T-cell (primary cell): ENCODE results near the gene APPL1. TPM values are rescaled to one million over a fixed set of nuclear protein-coding genes. Genes with fewer than 3 reads are reported as not detected.

Experiments used
- ATAC-seq, 4 experiments: fragments of 200-7000 bp in 3 of 4; fragments of 150-1000 bp in 1 of 4; cut with Tn5 transposase; replicated peaks in 1 of 4; 1 replicate in 3 of 4; 2 replicates in 1 of 4; pipeline ENCODE4 v1.10.0; 2021; ENCODE audit warnings: moderate library complexity in 3 of 4, mild to moderate bottlenecking in 2 of 4, moderate number of reproducible peaks in 1 of 4
- CTCF ChIA-PET, 2 donors: fragments of 300-600 bp; sonication (Branson Sonifier 250); formaldehyde crosslinking; loops; one replicate each; lab custom pipeline; 2022; ENCODE audit warnings: antibody characterized with exemption in 2 of 2; lab: Charles Lee
- POLR2A ChIA-PET, 2 donors: fragments of 300-600 bp; sonication (Branson Sonifier 250); formaldehyde crosslinking; loops; one replicate each; lab custom pipeline; 2022; ENCODE audit warnings: antibody characterized with exemption in 2 of 2; lab: Charles Lee
- DNase-seq, 35 experiments: peaks; one replicate each; pipeline versions ENCODE4 v3.0.0 to v3.0.0-alpha.2; 2013 to 2023
- H3K27ac ChIP-seq: one replicate; pipeline ENCODE4 v1.5.1; 2013; ENCODE audit warnings: low read length
- H3K27me3 ChIP-seq, 2 experiments: replicated peaks in 1 of 2; 1 replicate in 1 of 2; 2 replicates in 1 of 2; pipeline versions ENCODE4 v1.6.1 to v1.7.0; 2013; ENCODE audit warnings: low read length in 1 of 2, mixed read lengths in 1 of 2; ENCODE audit not compliant: control insufficient read depth in 2 of 2, insufficient read depth in 2 of 2; ENCODE audit errors: extremely low read depth in 1 of 2
- H3K36me3 ChIP-seq, 2 donors: 1 replicate in 1 of 2; 2 replicates in 1 of 2; pipeline versions ENCODE4 v1.6.1 to v1.7.0; 2013; ENCODE audit warnings: low read length in 1 of 2; ENCODE audit not compliant: control insufficient read depth in 2 of 2, insufficient read depth in 1 of 2; ENCODE audit errors: extremely low read depth in 1 of 2
- H3K4me1 ChIP-seq, 2 experiments: 1 replicate in 1 of 2; 2 replicates in 1 of 2; pipeline versions ENCODE4 v1.6.1 to v1.7.0; 2013; ENCODE audit warnings: low read length in 2 of 2, mixed read lengths in 1 of 2; ENCODE audit not compliant: insufficient read depth in 2 of 2, control insufficient read depth in 1 of 2; ENCODE audit errors: extremely low read depth in 1 of 2
- H3K4me3 ChIP-seq, 2 donors: 1 replicate in 1 of 2; 2 replicates in 1 of 2; pipeline versions ENCODE4 v1.5.1 to v1.7.0; 2013; ENCODE audit warnings: mild to moderate bottlenecking in 2 of 2, low read length in 1 of 2, moderate library complexity in 1 of 2; ENCODE audit not compliant: control insufficient read depth in 1 of 2; ENCODE audit errors: extremely low read depth in 1 of 2
- H3K9me3 ChIP-seq: 2 replicates; pipeline ENCODE4 v1.7.0; 2013
- H3K27ac Mint-ChIP-seq, 2 donors: one replicate each; pipeline ENCODE4 v1.8.0; 2020 to 2021; ENCODE audit warnings: mild to moderate bottlenecking in 2 of 2, mixed read lengths in 2 of 2
- H3K27me3 Mint-ChIP-seq, 2 donors: one replicate each; pipeline ENCODE4 v1.8.0; 2021 to 2022; ENCODE audit warnings: mixed read lengths in 2 of 2
- H3K36me3 Mint-ChIP-seq: one replicate; pipeline ENCODE4 v1.8.0; 2021; ENCODE audit warnings: mixed read lengths
- H3K4me1 Mint-ChIP-seq, 3 donors: one replicate each; pipeline ENCODE4 v1.8.0; 2020 to 2022; ENCODE audit warnings: mixed read lengths in 3 of 3, mild to moderate bottlenecking in 1 of 3
- H3K4me3 Mint-ChIP-seq, 3 donors: one replicate each; pipeline ENCODE4 v1.8.0; 2020 to 2022; ENCODE audit warnings: mild to moderate bottlenecking in 3 of 3, mixed read lengths in 3 of 3, moderate library complexity in 3 of 3
- H3K9me3 Mint-ChIP-seq, 3 donors: one replicate each; pipeline ENCODE4 v1.8.0; 2020 to 2022; ENCODE audit warnings: mixed read lengths in 3 of 3
- WGBS: methylation state at CpG from one replicate; pipeline ENCODE4 v1.1.5; 2013; ENCODE audit warnings: missing lambda C conversion rate; ENCODE audit not compliant: insufficient coverage; 5-methylcytosine and 5-hydroxymethylcytosine counted together
- total RNA-seq, 35 experiments: library from RNA in 6 of 35; stranded (reverse) in 6 of 35; fragments of 120-200 nt in 1 of 35; gene quantifications; one replicate each; pipeline versions ENCODE4 v1.2.1 to v1.2.4 and lab custom pipeline; 2013 to 2026

APPL1 gene
- total RNA-seq, 5 donors from 2014 or later (not counting 1 experiment from before 2014, with no cell fraction given) = 23.4 to 30.9 (median 26.8) TPM

DNA sequence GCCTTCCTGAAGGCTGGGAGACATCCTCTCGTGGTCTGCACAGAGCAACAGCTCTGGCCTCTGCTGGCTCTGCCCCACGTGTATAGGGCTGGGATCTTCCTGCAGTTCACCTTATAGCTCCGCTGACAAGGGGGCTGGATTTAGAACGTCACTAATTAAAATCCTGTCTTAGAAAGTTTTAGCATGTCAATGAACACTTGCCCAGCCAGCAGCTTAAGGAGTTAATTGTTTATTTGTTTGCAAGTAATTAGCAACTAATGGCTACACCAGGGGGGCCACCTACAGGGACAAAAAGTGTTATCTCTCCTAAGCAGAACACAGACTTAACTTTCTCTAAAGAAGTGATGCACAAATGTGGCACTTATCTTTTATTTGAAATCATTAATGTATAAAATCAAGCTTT, 27.6 kb upstream of the APPL1 start, which contains the start of gene HESX1:
HESX1 (minus strand) TSS at position 84 of the 403 bp plus-strand sequence; CDS start at position 24, 60 bp downstream.
- H3K27me3 ChIP-seq = peaks cover 0 to 4% of the 10 kb centered on the region in 2 experiments
- ChIA-PET POLR2A (interaction anchor here (0.6 kb wide), 2 partner anchors 459 to 519 kb away, joined by 6 to 10 read pairs; no protein-coding TSS in a partner anchor), CTCF (interaction anchor here in 1 of 2 donors (1.7 kb wide), 1 partner anchor 30 kb away, joined by 3 read pairs; no protein-coding TSS in a partner anchor)
- WGBS = 63% methylated on average over 3 of the region's 4 CpGs
- DNase-seq (no peak), ATAC-seq (no peak)
- no peaks in the 10 kb centered on the region for H3K36me3 ChIP-seq
- H3K9me3 ChIP-seq = no peaks in the 10 kb centered on the region
- Mint-ChIP-seq H3K36me3 (no peaks in the 10 kb centered on the region), H3K4me3 (no peak within 1 kb of the TSS), H3K27me3 (peaks cover 8 to 11% of the 10 kb centered on the region in 2 donors), H3K9me3 (no peaks in the 10 kb centered on the region), H3K4me1 (peaks cover 0 to 4% (median 0%) of the 10 kb centered on the region in 3 donors), H3K27ac (no peak within 1 kb of the TSS)
- H3K27ac ChIP-seq = no peak within 1 kb of the TSS
- H3K4me1 ChIP-seq = no peaks in the 10 kb centered on the region
- no peak within 1 kb of the TSS for H3K4me3 ChIP-seq

DNA sequence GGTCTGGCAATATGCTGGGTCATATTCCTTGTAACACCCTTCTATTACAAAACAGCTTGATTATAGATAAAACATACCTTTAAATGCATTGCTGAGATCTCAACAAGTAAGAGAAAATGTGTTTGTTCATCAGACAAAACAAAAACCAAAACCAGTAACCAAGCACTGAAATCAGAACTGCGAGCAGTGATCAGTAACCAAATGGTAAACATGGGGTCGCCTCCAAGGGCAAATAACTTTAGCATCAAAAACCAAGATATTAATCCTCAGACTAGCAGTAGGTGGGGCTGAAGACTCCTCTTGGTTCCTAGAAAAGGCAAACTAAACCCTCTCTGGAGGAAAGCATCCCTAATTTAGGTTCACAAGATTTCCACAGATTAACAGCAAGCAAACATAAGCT, 21.1 kb upstream of the APPL1 start:
- Mint-ChIP-seq H3K36me3 (no peaks in the 10 kb centered on the region), H3K27ac (no peak overlapping the region), H3K27me3 (no peaks in the 10 kb centered on the region), H3K9me3 (no peaks in the 10 kb centered on the region), H3K4me3 (no peak overlapping the region), H3K4me1 (no peaks in the 10 kb centered on the region)
- Histone ChIP-seq H3K4me3 (no peak overlapping the region), H3K9me3 (no peaks in the 10 kb centered on the region), H3K27ac (no peak overlapping the region), H3K27me3 (no peaks in the 10 kb centered on the region), H3K4me1 (no peaks in the 10 kb centered on the region), H3K36me3 (no peaks in the 10 kb centered on the region)
- ChIA-PET CTCF (no interaction called here), POLR2A (no interaction called here)
- DNase-seq (no peak), ATAC-seq (no peak)
- no CpG with 5 or more reads among the region's 2 CpGs for WGBS

DNA sequence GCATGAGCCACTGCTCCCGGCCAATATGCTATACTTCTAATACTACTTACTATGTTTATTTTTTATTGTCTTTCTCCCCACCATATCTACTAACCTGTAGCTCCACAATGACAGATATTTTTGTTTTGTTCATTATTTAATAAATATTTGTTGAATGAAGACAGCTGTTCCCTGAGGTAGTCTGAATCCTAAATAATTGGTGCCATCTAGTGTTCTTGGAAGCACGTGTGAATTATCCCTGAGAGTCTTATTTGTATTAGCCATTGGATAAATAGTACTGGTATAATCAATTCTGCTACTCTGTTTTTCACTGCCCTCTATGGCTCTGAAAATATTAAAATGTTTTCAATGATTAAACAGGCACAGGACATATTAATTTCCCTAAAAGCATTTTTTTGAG, 5.6 kb upstream of the APPL1 start:
- Mint-ChIP-seq H3K4me1 (peaks cover 3 to 6% (median 3%) of the 10 kb centered on the region in 3 donors), H3K36me3 (no peaks in the 10 kb centered on the region), H3K9me3 (no peaks in the 10 kb centered on the region), H3K27ac (no peak overlapping the region), H3K27me3 (no peaks in the 10 kb centered on the region), H3K4me3 (no peak overlapping the region)
- peaks cover under 1 to 1% of the 10 kb centered on the region in 2 experiments for H3K4me1 ChIP-seq
- no peaks in the 10 kb centered on the region for H3K36me3 ChIP-seq
- WGBS = no CpG with 5 or more reads among the region's 2 CpGs
- H3K27ac ChIP-seq = no peak overlapping the region
- no peaks in the 10 kb centered on the region for H3K27me3 ChIP-seq
- ATAC-seq (no peak), DNase-seq (no peak)
- POLR2A ChIA-PET = no interaction called here
- H3K4me3 ChIP-seq = no peak overlapping the region
- H3K9me3 ChIP-seq = no peaks in the 10 kb centered on the region
- CTCF ChIA-PET = no interaction called here

DNA sequence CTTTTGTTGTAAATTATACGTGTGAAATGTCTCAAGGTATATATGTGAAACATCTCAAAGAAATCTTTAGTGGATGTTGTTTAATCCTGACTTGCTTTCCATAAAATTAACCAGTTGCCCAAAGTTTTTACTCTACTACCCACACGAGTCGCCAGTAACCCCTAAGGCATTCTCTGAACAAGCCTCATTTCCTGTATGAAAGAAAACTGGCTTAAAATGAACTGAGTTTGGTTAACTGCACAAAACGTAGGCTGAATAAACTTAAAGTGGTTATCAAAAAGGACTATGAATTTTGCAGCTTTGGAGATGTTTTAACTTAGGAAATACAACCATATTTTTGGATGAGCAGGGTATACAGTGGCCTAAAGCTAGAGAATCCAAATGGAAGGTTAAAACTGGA, 2.7 kb upstream of the APPL1 start:
- ATAC-seq (no peak), DNase-seq (no peak)
- Histone ChIP-seq H3K36me3 (no peaks in the 10 kb centered on the region), H3K27me3 (no peaks in the 10 kb centered on the region), H3K27ac (no peak overlapping the region), H3K9me3 (no peaks in the 10 kb centered on the region), H3K4me3 (no peak overlapping the region), H3K4me1 (peaks cover 11 to 16% of the 10 kb centered on the region in 2 experiments)
- ChIA-PET CTCF (no interaction called here), POLR2A (no interaction called here)
- Mint-ChIP-seq H3K36me3 (no peaks in the 10 kb centered on the region), H3K4me1 (peaks cover 19 to 25% (median 22%) of the 10 kb centered on the region in 3 donors), H3K27ac (no peak overlapping the region), H3K9me3 (no peaks in the 10 kb centered on the region), H3K4me3 (no peak overlapping the region), H3K27me3 (no peaks in the 10 kb centered on the region)
- WGBS = no CpG with 5 or more reads among the region's 4 CpGs

DNA sequence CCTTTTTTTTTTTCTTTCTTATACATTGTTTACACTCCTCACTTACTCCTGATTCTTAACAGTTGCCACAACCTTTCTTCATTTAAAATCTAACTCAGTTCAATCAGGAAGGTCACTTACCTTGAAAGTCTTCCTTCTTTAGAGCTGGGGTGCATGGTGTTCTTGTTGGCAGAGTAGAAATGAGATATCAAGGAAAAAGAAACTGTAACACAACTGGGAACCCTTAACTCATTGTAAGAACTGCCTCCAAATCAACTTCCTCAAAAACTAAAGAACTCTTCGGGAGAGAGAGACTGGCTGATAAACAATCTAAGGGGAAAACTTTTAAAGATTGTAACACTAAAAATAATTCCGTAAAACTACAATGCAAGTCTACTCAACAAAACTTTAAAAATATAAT, 1.4 kb upstream of the APPL1 start:
- Histone ChIP-seq H3K9me3 (no peaks in the 10 kb centered on the region), H3K4me3 (no peak overlapping the region), H3K27ac (no peak overlapping the region), H3K4me1 (peaks cover 11 to 16% of the 10 kb centered on the region in 2 experiments), H3K36me3 (no peaks in the 10 kb centered on the region), H3K27me3 (no peaks in the 10 kb centered on the region)
- CTCF ChIA-PET = interaction anchor here (0.7 kb wide), 2 partner anchors 355 to 602 kb away, joined by 4 to 9 read pairs; no protein-coding TSS in a partner anchor
- POLR2A ChIA-PET = no interaction called here
- H3K4me3 Mint-ChIP-seq = peak overlapping the region in 2 of 3 donors; percentile 21 to 91
- no CpG with 5 or more reads among the region's 2 CpGs for WGBS
- H3K4me1 Mint-ChIP-seq = peaks cover 22 to 32% (median 25%) of the 10 kb centered on the region in 3 donors
- H3K27me3 Mint-ChIP-seq = no peaks in the 10 kb centered on the region
- H3K9me3 Mint-ChIP-seq = no peaks in the 10 kb centered on the region
- ATAC-seq (no peak), DNase-seq (no peak)
- no peaks in the 10 kb centered on the region for H3K36me3 Mint-ChIP-seq
- no peak overlapping the region for H3K27ac Mint-ChIP-seq

DNA sequence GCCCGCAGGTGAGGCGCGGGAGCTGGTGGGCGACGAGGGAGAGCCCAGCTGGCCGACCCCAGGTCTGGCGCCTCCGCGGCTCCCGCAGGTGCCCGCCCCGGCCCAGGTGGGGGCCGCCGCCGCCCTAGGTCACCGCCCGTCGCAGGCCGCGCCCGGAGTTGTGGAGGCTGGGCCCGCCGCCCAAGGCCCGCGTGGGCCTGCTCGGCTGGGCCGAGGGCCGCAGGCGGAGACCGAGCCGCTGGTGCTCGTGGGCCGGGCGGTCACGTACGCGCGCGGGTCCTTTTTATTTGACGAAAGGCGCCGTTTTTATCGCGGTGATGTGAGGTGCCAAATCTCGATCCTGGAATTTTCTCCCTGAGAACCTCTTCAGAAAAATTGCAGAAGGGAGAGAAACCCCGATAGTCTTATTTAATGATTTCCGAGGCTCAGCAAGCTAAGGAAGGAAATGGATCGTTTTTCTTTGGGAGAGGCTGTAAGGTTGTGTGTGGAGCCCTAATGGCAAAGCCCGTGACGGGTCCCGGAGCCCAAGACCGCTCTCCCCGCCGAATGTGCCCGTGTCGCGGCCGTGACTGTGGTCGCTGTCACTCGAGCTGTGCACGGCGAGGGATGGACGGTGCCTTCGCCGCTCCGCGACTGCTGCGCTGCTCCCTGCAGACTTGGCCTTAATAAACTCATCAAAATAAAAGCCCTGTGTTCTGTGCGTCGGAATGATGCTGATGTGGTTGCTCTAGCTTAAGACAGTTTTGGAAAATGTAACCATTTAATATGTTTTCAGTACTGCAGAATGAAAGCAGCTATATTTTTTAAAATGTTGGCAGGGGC, 612 bp downstream of the APPL1 start:
- H3K4me1 ChIP-seq = peaks cover 11 to 16% of the 10 kb centered on the region in 2 experiments
- ChIA-PET POLR2A (interaction anchor here (0.6 kb wide), 2 partner anchors 430 to 517 kb away, joined by 3 to 8 read pairs; no protein-coding TSS in a partner anchor), CTCF (interaction anchor here (0.6 to 1.0 kb wide), 6 partner anchors 10 to 1150 kb away, joined by 3 to 8 read pairs (median 4); no protein-coding TSS in a partner anchor)
- H3K36me3 ChIP-seq = no peaks in the 10 kb centered on the region
- ATAC-seq = peak; percentile 57 to 68 (median 63)
- Mint-ChIP-seq H3K4me3 (peak overlapping the region; percentile 89 to 91 (median 90)), H3K4me1 (peaks cover 22 to 38% (median 36%) of the 10 kb centered on the region in 3 donors), H3K27me3 (no peaks in the 10 kb centered on the region), H3K27ac (peak overlapping the region; percentile 16 to 66), H3K36me3 (no peaks in the 10 kb centered on the region), H3K9me3 (no peaks in the 10 kb centered on the region)
- H3K27ac ChIP-seq = no peak overlapping the region
- DNase-seq = peak in 34 of 35 experiments; percentile 4 to 66 (median 23)
- under 1% methylated on average over 62 of the region's 70 CpGs for WGBS
- H3K27me3 ChIP-seq = no peaks in the 10 kb centered on the region
- H3K4me3 ChIP-seq = peak overlapping the region; percentile 61 to 88
- H3K9me3 ChIP-seq = no peaks in the 10 kb centered on the region
